Transverse colon (tissue), 4 donors: Measurements from ENCODE around the gene AGTR1. TPM values are rescaled to one million over a fixed set of nuclear protein-coding genes. Genes with fewer than 3 reads are reported as not detected.
"Not testable (repeated sequence)": the region's sequence is repeated elsewhere in the genome, so short reads cannot be mapped to it uniquely, and the experiment has no call there.

Experiments
- DNase-seq: peaks from one replicate; pipeline ENCODE4 v3.0.0-alpha.2; 2019
- H3K27ac ChIP-seq, 4 donors: fragments of 200-600 bp; sonication (generic); 2 replicates each; pipeline ENCODE4 v1.5.1; 2016 to 2018; ENCODE audit warnings: inconsistent platforms in 4 of 4
- H3K27me3 ChIP-seq: fragments of 200-600 bp; sonication (generic); 2 replicates; pipeline ENCODE4 v1.5.1; 2017; ENCODE audit warnings: inconsistent platforms
- H3K36me3 ChIP-seq, 4 donors: fragments of 200-600 bp; sonication (generic); 2 replicates each; pipeline ENCODE4 v1.5.1; 2017 to 2019; ENCODE audit warnings: inconsistent platforms in 4 of 4
- H3K4me1 ChIP-seq, 4 donors: fragments of 200-600 bp; sonication (generic); 2 replicates each; pipeline ENCODE4 v1.5.1; 2017 to 2020; ENCODE audit warnings: inconsistent platforms in 4 of 4
- H3K4me3 ChIP-seq, 4 donors: fragments of 200-600 bp; sonication (generic); 1 replicate in 1 of 4; 2 replicates in 3 of 4; pipeline versions ENCODE4 v1.5.1 to v1.6.1; 2017 to 2019; ENCODE audit warnings: inconsistent platforms in 4 of 4
- H3K9me3 ChIP-seq, 2 donors: fragments of 200-600 bp; sonication (generic); 2 replicates each; pipeline ENCODE4 v1.5.1; 2017 to 2019; ENCODE audit warnings: inconsistent platforms in 2 of 2
- EP300 ChIP-seq: sonication (generic); formaldehyde crosslinking; IDR thresholded peaks from one replicate; pipeline ENCODE4 v1.6.1; 2017; ENCODE audit warnings: antibody characterized with exemption, low read depth
- POLR2A ChIP-seq: fragments of 450-650 bp; IDR thresholded peaks from one replicate; pipeline ENCODE4 v1.6.1; 2016; ENCODE audit warnings: antibody characterized with exemption, mild to moderate bottlenecking, moderate library complexity
- POLR2AphosphoS5 ChIP-seq, 3 donors: sonication (generic); formaldehyde crosslinking; IDR thresholded peaks; one replicate each; pipeline ENCODE4 v1.6.1; 2016; ENCODE audit warnings: antibody characterized with exemption in 3 of 3
- WGBS, 2 donors: methylation state at CpG; one replicate each; pipeline ENCODE4 v1.1.5; 2018; ENCODE audit warnings: low coverage in 1 of 2; 5-methylcytosine and 5-hydroxymethylcytosine counted together
- in situ Hi-C, 4 donors: fragments of 200-750 bp; cut with MboI; loops; one replicate each; pipeline versions ENCODE4 v1.15.0 to v1.15.1; 2017; ENCODE audit warnings: low sequenced_read_pairs in 3 of 4, low pct_ligation_motif_present in 1 of 4, low pct_unique_long_range_greater_than_20kb in 1 of 4
- intact Hi-C: fragments of 100-400 bp; cut with DNase I; formaldehyde crosslinking; loops from one replicate; pipeline ENCODE4 v1.15.1; 2023; ENCODE audit warnings: low total_unique reads
- total RNA-seq, 4 donors: library from RNA; depleted of rRNA; stranded (reverse); fragments of >200 nt; gene quantifications; one replicate each; pipeline ENCODE4 v1.1.0, GENCODE V29; 2016
- TF ChIP-seq, protein P1 (sequence below), 5 experiments: fragments of 200-600 bp in 3 of 5; fragments of 450-650 bp in 2 of 5; sonication (generic) in 3 of 5; IDR thresholded peaks; 1 replicate in 2 of 5; 2 replicates in 3 of 5; pipeline ENCODE4 v1.5.1; 2016 to 2017; ENCODE audit warnings: antibody characterized with exemption in 5 of 5, inconsistent platforms in 3 of 5, mild to moderate bottlenecking in 2 of 5, moderate library complexity in 1 of 5

Gene AGTR1
- total RNA-seq, 4 donors from 2014 or later = 1.8 to 10.2 (median 8.2) TPM

DNA sequence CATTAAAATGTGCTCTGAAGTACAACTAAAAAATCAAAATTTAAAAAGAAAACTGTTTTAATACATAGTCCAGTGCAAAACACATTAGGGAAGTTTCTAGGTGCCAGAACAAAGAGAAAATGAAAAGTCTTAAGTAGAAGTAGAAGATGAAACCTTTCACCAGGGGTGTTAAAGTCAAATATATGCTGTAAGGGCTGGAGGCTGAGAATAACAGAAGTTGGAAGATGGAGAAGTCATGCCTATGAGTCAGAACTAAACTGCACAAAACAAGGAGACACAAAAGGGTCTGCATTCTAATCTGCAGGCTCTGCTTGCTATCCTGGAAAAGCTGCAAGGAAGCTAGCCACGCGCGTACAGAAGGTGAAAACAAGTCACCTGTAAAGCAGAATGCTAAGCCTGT lies 81.2 kb downstream of the AGTR1 start:
- intact Hi-C loops (no loop called here), in situ Hi-C loops (no loop called here)
- TF ChIP-seq, protein P1, sequence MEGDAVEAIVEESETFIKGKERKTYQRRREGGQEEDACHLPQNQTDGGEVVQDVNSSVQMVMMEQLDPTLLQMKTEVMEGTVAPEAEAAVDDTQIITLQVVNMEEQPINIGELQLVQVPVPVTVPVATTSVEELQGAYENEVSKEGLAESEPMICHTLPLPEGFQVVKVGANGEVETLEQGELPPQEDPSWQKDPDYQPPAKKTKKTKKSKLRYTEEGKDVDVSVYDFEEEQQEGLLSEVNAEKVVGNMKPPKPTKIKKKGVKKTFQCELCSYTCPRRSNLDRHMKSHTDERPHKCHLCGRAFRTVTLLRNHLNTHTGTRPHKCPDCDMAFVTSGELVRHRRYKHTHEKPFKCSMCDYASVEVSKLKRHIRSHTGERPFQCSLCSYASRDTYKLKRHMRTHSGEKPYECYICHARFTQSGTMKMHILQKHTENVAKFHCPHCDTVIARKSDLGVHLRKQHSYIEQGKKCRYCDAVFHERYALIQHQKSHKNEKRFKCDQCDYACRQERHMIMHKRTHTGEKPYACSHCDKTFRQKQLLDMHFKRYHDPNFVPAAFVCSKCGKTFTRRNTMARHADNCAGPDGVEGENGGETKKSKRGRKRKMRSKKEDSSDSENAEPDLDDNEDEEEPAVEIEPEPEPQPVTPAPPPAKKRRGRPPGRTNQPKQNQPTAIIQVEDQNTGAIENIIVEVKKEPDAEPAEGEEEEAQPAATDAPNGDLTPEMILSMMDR (IDR thresholded peaks at IDR 0.05) = no peak
- no peak for TF ChIP-seq POLR2A
- no peak for TF ChIP-seq EP300
- no peak for TF ChIP-seq POLR2AphosphoS5 (IDR thresholded peaks at IDR 0.05)
- H3K36me3 ChIP-seq = no peaks in the 10 kb centered on the region
- H3K9me3 ChIP-seq = no peaks in the 10 kb centered on the region
- 94 to 98% methylated on average over 3 of the region's 3 CpGs for WGBS, 2 donors
- no peaks in the 10 kb centered on the region for H3K27me3 ChIP-seq
- no peak for DNase-seq
- H3K4me1 ChIP-seq = no peaks in the 10 kb centered on the region
- H3K4me3 ChIP-seq = no peak overlapping the region
- no peak overlapping the region for H3K27ac ChIP-seq

DNA sequence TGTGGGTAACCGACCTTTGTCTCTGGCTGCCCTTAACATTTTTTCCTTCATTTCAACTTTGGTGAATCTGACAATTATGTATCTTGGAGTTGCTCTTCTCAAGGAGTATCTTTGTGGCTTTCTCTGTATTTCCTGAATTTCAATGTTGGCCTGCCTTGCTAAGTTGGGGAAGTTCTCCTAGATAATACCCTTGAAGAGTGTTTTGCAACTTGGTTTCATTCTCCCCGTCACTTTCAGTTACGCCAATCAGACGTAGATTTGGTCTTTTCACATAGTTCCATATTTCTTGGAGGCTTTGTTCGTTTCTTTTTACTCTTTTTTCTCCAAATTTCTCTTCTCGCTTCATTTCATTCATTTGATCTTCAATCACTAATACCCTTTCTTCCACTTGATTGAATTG lies 87.3 kb downstream of the AGTR1 start:
- H3K9me3 ChIP-seq, H3K27me3 ChIP-seq, H3K4me1 ChIP-seq, intact Hi-C loops, in situ Hi-C loops, H3K36me3 ChIP-seq, H3K27ac ChIP-seq, DNase-seq, H3K4me3 ChIP-seq: not testable (repeated sequence)
- WGBS, 2 donors = 58 to 82% methylated on average over 5 to 6 of the region's 6 CpGs

DNA sequence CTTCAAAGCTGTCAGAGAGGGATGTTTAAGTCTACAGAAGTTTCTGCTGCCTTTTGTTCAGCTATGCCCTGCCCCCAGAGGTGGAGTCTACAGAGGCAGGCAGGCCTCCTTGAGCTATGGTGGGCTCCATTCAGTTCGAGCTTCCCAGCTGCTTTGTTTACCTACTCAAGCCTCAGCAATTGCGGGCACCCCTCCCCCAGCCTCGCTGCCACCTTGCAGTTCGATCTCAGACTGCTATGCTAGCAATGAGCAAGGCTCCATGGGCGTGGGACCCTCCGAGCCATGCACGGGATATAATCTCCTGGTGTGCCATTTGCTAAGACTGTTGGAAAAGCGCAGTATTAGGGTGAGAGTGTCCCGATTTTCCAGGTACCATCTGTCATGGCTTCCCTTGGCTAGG lies 88.5 kb downstream of the AGTR1 start:
- H3K4me3 ChIP-seq, H3K27ac ChIP-seq, H3K36me3 ChIP-seq, intact Hi-C loops, H3K27me3 ChIP-seq, H3K9me3 ChIP-seq, DNase-seq, H3K4me1 ChIP-seq, in situ Hi-C loops: not testable (repeated sequence)
- 87% methylated on average over 9 of the region's 9 CpGs; no CpG with 5 or more reads in 1 of the 2 donors for WGBS, 2 donors

DNA sequence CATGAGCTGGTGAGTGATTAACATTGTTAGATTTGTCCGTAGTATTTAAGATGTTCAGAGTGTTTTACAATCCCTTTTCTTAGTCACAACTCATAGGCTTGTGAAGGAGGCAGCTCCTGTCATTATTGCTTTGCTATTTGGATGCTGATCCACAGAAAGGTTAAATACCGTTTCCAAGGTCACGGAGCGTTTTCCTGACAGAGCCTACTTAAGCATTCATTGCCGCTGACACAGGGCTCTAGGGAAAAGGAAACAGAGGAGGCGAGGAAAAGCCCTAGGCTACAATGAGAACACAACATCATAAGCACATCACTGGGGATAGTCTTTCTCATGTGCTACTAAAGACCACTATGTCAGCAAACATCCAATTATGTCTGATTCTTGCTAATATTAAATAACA lies 91.4 kb downstream of the AGTR1 start:
- peaks cover 0 to 4% (median 0%) of the 10 kb centered on the region in 4 donors for H3K4me1 ChIP-seq
- no peak overlapping the region for H3K27ac ChIP-seq
- in situ Hi-C loops (no loop called here), intact Hi-C loops (no loop called here)
- TF ChIP-seq, protein P1 (IDR thresholded peaks at IDR 0.05) = no peak
- TF ChIP-seq POLR2AphosphoS5 (IDR thresholded peaks at IDR 0.05) (no peak), EP300 (no peak), POLR2A (no peak)
- 40 to 80% methylated on average over 1 to 6 of the region's 6 CpGs for WGBS, 2 donors
- no peak for DNase-seq
- H3K27me3 ChIP-seq = no peaks in the 10 kb centered on the region
- H3K9me3 ChIP-seq = no peaks in the 10 kb centered on the region
- no peak overlapping the region for H3K4me3 ChIP-seq
- no peaks in the 10 kb centered on the region for H3K36me3 ChIP-seq

DNA sequence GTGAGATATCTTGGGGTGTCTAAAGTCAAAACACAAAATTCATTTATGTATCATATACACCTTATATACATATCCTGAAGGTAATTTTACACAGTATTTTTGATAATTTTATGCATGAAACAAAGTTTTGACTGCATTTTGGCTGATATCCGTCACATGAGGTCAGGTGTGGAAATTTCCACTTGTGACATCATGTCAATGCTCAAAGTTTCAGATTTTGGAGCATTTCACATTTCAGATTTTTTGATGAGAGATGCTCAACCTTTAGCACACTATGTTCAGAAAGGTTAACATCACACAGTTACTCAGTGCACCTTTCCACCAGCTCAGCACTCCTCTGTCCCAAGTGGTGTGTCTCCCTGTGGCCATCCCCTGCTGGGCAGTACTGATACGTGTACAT lies 92.2 kb downstream of the AGTR1 start:
- no peaks in the 10 kb centered on the region for H3K36me3 ChIP-seq
- no peaks in the 10 kb centered on the region for H3K27me3 ChIP-seq
- no peak for DNase-seq
- H3K27ac ChIP-seq = no peak overlapping the region
- H3K4me3 ChIP-seq = no peak overlapping the region
- 81 to 85% methylated on average over 2 of the region's 2 CpGs for WGBS, 2 donors
- in situ Hi-C loops (no loop called here), intact Hi-C loops (no loop called here)
- no peaks in the 10 kb centered on the region for H3K9me3 ChIP-seq
- TF ChIP-seq POLR2A (no peak), EP300 (no peak)
- peaks cover 0 to 4% (median 0%) of the 10 kb centered on the region in 4 donors for H3K4me1 ChIP-seq

DNA sequence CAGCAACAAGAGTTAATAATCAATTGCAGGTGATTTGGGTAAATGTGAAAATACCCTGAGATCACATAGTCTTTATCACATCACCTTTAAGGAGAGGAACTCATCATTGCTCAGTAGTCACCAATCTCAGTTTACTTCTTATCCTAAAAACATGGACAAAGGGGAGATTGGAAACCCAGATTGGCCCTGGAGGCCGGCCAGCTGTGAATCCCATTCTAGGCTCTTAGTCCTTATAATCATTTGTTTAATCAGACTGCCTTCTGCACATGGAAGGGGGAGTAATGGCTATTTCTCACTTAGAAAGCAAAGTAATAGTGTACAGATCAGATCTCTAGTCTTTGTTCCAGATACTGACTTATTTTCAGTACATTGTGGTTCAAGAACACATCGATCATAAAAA lies 92.7 kb downstream of the AGTR1 start:
- no peak for DNase-seq
- no peaks in the 10 kb centered on the region for H3K9me3 ChIP-seq
- intact Hi-C loops = no loop called here
- in situ Hi-C loops = no loop called here
- no peak overlapping the region for H3K4me3 ChIP-seq
- no peaks in the 10 kb centered on the region for H3K36me3 ChIP-seq
- no peaks in the 10 kb centered on the region for H3K27me3 ChIP-seq
- H3K4me1 ChIP-seq = peaks cover 0 to 4% (median 0%) of the 10 kb centered on the region in 4 donors
- 70 to 73% methylated on average over 2 of the region's 2 CpGs for WGBS, 2 donors
- H3K27ac ChIP-seq = no peak overlapping the region
- TF ChIP-seq EP300 (no peak), POLR2A (no peak)
- TF ChIP-seq, protein P1 (IDR thresholded peaks at IDR 0.05) = no peak
